ENCODE measurements around the gene GPR157. TPM values are rescaled to one million over a fixed set of nuclear protein-coding genes. Genes with fewer than 3 reads are reported as not detected.

The GPR157 gene
- total and polyA plus RNA-seq, 8 donors = 0.15 to 16.5 (median 4.5) TPM

GRCh38 chr1:9105336-9105867 is 23.5 kb downstream of the GPR157 start:
- H3K4me3 ChIP-seq = no peak overlapping the region
- 91 to 94% (median 93%) methylated on average over 22 of the region's 22 CpGs for whole genome bisulfite sequencing, 5 donors
- intact Hi-C loops (cut with DNase I; ENCODE audit: low total_unique reads) = loop anchor here (5.0 kb wide), 1 partner anchor 92 kb away; no protein-coding TSS in a partner anchor
- peaks cover 0 to 2% (median 0%) of the 10 kb centered on the region in 4 donors for H3K4me1 ChIP-seq
- H3K9me3 ChIP-seq = no peaks in the 10 kb centered on the region
- H3K36me3 ChIP-seq = peaks cover 16 to 71% (median 59%) of the 10 kb centered on the region in 4 donors
- TF ChIP-seq POLR2A (IDR thresholded peaks at IDR 0.05) (no peak), EP300 (IDR thresholded peaks at IDR 0.05) (no peak)
- TF ChIP-seq, protein P1, sequence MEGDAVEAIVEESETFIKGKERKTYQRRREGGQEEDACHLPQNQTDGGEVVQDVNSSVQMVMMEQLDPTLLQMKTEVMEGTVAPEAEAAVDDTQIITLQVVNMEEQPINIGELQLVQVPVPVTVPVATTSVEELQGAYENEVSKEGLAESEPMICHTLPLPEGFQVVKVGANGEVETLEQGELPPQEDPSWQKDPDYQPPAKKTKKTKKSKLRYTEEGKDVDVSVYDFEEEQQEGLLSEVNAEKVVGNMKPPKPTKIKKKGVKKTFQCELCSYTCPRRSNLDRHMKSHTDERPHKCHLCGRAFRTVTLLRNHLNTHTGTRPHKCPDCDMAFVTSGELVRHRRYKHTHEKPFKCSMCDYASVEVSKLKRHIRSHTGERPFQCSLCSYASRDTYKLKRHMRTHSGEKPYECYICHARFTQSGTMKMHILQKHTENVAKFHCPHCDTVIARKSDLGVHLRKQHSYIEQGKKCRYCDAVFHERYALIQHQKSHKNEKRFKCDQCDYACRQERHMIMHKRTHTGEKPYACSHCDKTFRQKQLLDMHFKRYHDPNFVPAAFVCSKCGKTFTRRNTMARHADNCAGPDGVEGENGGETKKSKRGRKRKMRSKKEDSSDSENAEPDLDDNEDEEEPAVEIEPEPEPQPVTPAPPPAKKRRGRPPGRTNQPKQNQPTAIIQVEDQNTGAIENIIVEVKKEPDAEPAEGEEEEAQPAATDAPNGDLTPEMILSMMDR (IDR thresholded peaks at IDR 0.05) = no peak
- no peak for DNase-seq
- no peaks in the 10 kb centered on the region for H3K27me3 ChIP-seq
- H3K27ac ChIP-seq = no peak overlapping the region

DNA sequence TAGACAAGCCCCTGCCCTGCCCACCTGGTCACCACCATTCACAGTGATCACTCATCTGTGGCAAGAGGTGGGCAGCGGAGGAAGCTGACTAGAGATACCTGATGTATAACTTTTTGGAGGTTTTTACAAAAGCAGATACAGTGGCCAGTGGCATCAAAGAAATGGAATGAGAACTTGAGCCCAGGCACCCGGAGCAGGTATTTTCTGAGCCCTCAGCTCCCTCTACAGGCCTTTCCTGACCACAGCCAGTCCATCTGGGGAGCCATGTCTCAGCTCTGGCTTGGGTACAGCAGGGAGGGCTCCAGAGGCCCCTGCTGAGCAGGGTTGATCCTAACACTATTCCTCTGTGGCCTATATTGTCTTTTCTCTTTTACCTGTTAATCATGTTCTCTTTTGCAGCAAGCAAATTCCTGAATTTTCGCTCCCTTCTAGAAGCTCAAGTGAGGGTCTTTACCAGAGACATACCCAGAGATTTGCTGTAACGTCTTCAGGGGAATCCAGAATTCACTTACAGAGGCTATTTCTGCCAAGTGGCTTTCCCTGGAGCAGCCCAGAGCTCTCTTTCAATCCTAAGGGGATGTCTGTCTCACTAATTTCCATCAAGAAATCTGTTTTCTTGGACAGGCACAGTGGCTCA is 27.3 kb downstream of the GPR157 start:
- TF ChIP-seq, protein P1 (IDR thresholded peaks at IDR 0.05) = peak in 4 of 7 experiments; percentile 10 to 39 (median 31)
- TF ChIP-seq EP300 (IDR thresholded peaks at IDR 0.05) = no peak
- H3K4me1 ChIP-seq = no peaks in the 10 kb centered on the region
- no peaks in the 10 kb centered on the region for H3K27me3 ChIP-seq
- DNase-seq = peak in 1 of 2 donors; percentile 76
- no peak overlapping the region for H3K4me3 ChIP-seq
- no peak overlapping the region for H3K27ac ChIP-seq
- H3K36me3 ChIP-seq = peaks cover 16 to 52% (median 42%) of the 10 kb centered on the region in 4 donors
- WGBS, 5 donors = 47 to 74% (median 50%) methylated on average over 4 of the region's 4 CpGs
- H3K9me3 ChIP-seq = no peaks in the 10 kb centered on the region
- intact Hi-C loops (cut with DNase I; ENCODE audit: low total_unique reads) = no loop called here

DNA sequence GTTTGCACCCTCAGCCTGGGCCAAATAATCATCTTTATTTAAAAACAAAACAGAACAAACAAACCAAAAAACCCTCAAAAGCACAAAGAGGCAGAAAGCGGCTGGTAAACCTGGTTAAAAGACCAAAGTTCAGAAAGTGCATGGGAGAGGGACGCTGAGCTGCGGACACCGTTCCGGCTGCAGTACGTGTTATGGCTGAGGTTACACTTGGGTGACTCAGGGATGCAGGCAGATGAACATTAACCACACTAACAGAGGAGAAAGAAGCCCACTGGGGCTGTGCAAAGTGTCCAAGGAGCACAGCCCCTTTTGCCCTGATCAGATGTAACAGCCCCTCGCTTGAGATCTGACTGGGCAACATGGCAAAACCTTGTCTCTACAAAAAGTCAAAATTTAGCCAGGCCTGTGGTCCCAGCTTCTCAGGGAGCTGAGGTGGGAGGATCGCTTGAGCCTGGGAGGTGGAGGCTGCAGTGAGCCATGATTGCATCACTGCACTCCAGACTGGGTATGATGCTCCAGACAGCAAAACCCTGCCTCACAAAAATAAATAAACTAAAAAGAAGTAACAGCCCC is 28.3 kb downstream of the GPR157 start:
- H3K4me1 ChIP-seq = no peaks in the 10 kb centered on the region
- peaks cover 0 to 4% (median 0%) of the 10 kb centered on the region in 4 donors for H3K9me3 ChIP-seq
- no peak overlapping the region for H3K4me3 ChIP-seq
- H3K36me3 ChIP-seq = peaks cover 16 to 41% (median 32%) of the 10 kb centered on the region in 4 donors
- DNase-seq = no peak
- no peak overlapping the region for H3K27ac ChIP-seq
- no peaks in the 10 kb centered on the region for H3K27me3 ChIP-seq
- no peak for TF ChIP-seq EP300 (IDR thresholded peaks at IDR 0.05)
- TF ChIP-seq POLR2AphosphoS5 (IDR thresholded peaks at IDR 0.05) = no peak
- TF ChIP-seq, protein P1 (IDR thresholded peaks at IDR 0.05) = no peak
- no peak for TF ChIP-seq POLR2A (IDR thresholded peaks at IDR 0.05)
- intact Hi-C loops (cut with DNase I; ENCODE audit: low total_unique reads) = no loop called here
- WGBS, 5 donors = 90 to 94% (median 91%) methylated on average over 8 of the region's 8 CpGs

- Histone ChIP-seq H3K9me3 (peaks cover 0 to 4% (median 0%) of the 10 kb centered on the region in 4 donors), H3K27me3 (no peaks in the 10 kb centered on the region), H3K4me3 (no peak overlapping the region), H3K27ac (no peak overlapping the region), H3K36me3 (peaks cover 16 to 31% (median 24%) of the 10 kb centered on the region in 4 donors), H3K4me1 (no peaks in the 10 kb centered on the region)
- no peak for TF ChIP-seq EP300 (IDR thresholded peaks at IDR 0.05)
- TF ChIP-seq POLR2A (IDR thresholded peaks at IDR 0.05) = no peak
- TF ChIP-seq, protein P1 (IDR thresholded peaks at IDR 0.05) = no peak
- TF ChIP-seq POLR2AphosphoS5 (IDR thresholded peaks at IDR 0.05) = no peak
- WGBS, 5 donors = 68 to 91% (median 89%) methylated on average over 5 to 7 of the region's 7 CpGs
- no peak for DNase-seq
- intact Hi-C loops (cut with DNase I; ENCODE audit: low total_unique reads) = no loop called here
Measured at GRCh38 chr1:9099555-9099954, 29.3 kb downstream of the GPR157 start.
